ENCODE results near the gene MRPL14. TPM values are rescaled to one million over a fixed set of nuclear protein-coding genes. Genes with fewer than 3 reads are reported as not detected.
"Not testable (repeated sequence)": the region's sequence is repeated elsewhere in the genome, so short reads cannot be mapped to it uniquely, and the experiment has no call there.

Gene MRPL14
- total RNA-seq, 2 donors from 2014 or later = 72.0 to 77.7 TPM

DNA sequence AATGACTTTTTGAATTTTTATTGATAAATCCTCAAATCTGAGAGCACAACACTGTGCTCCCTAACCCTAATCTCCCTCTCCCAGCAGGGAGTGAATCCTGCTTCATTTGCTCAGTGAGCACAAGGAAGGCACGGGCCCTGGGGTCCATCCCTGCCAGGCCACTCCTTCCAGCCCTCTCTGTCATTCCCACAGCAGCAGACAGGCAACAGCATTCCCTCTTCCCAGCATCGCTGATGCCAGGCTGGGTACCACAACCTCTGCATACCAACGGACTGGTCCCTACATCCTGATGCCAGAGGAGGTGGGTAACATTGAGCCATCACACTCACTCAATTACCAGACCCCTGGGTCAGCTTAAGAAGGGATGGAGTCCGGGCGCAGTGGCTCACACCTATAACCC lies 34.2 kb downstream of the MRPL14 start:
- DNase-seq = no peak
- no peak for TF ChIP-seq CTCF (IDR thresholded peaks at IDR 0.05)
- Histone ChIP-seq H3K4me1 (no peaks in the 10 kb centered on the region), H3K4me3 (no peak overlapping the region), H3K9me3 (no peaks in the 10 kb centered on the region), H3K36me3 (no peaks in the 10 kb centered on the region), H3K9ac (ENCODE audit: low read depth in 2 of 2, low read length in 2 of 2) (no peak overlapping the region), H3K27ac (no peak overlapping the region), H3K27me3 (no peaks in the 10 kb centered on the region)
- intact Hi-C loops (cut with DNase I) = loop anchor here (10.0 kb wide), 1 partner anchor 242 kb away; no protein-coding TSS in a partner anchor

GRCh38 chr6:44091981-44092884 lies 35.0 kb downstream of the MRPL14 start:
- no peak for TF ChIP-seq CTCF (IDR thresholded peaks at IDR 0.05)
- intact Hi-C loops (cut with DNase I) = loop anchor here (10.0 kb wide), 1 partner anchor 243 kb away; no protein-coding TSS in a partner anchor
- Histone ChIP-seq H3K9ac (ENCODE audit: low read depth in 2 of 2, low read length in 2 of 2) (no peak overlapping the region), H3K4me1 (no peaks in the 10 kb centered on the region), H3K36me3 (no peaks in the 10 kb centered on the region), H3K27ac (no peak overlapping the region), H3K4me3 (no peak overlapping the region), H3K27me3 (no peaks in the 10 kb centered on the region), H3K9me3 (no peaks in the 10 kb centered on the region)
- no peak for DNase-seq

GRCh38 chr6:44091356-44091755 lies 35.9 kb downstream of the MRPL14 start:
- intact Hi-C loops (cut with DNase I) = loop anchor here (10.0 kb wide), 1 partner anchor 243 kb away; no protein-coding TSS in a partner anchor
- H3K9ac ChIP-seq (ENCODE audit: low read depth in 2 of 2, low read length in 2 of 2); H3K27ac ChIP-seq: not testable (repeated sequence)

DNA sequence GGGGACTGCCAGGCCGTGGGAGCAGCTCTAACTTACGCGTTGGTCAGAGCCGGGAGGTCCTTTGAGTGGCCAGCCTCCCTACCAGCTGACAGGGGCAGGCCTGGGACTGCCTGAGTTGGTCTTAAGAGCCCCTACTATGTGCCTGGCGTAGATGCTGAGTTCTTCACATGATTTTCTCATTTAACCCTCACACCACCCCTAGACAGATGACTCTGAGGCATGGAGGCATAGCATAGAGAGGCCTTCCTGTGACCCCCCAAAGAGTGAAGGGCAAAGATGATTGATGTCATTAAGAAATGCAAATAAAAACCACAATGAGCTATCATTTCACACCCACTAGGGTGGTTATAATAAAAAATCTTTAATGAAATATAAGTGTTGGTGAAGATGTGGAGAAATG lies 36.8 kb downstream of the MRPL14 start:
- no peaks in the 10 kb centered on the region for H3K27me3 ChIP-seq
- intact Hi-C loops (cut with DNase I) = loop anchor here (10.0 kb wide), 1 partner anchor 244 kb away; no protein-coding TSS in a partner anchor
- H3K4me3 ChIP-seq = no peak overlapping the region
- H3K4me1 ChIP-seq = no peaks in the 10 kb centered on the region
- no peak overlapping the region for H3K9ac ChIP-seq (ENCODE audit: low read depth in 2 of 2, low read length in 2 of 2)
- DNase-seq = no peak
- no peaks in the 10 kb centered on the region for H3K36me3 ChIP-seq
- H3K27ac ChIP-seq = no peak overlapping the region
- no peak for TF ChIP-seq CTCF (IDR thresholded peaks at IDR 0.05)
- H3K9me3 ChIP-seq = no peaks in the 10 kb centered on the region

More at GRCh38 chr6:44091356-44091755, 35.9 kb downstream of the MRPL14 start:
- not testable (repeated sequence) for H3K36me3 ChIP-seq, DNase-seq, H3K9me3 ChIP-seq, H3K4me3 ChIP-seq, H3K27me3 ChIP-seq, H3K4me1 ChIP-seq

DNA sequence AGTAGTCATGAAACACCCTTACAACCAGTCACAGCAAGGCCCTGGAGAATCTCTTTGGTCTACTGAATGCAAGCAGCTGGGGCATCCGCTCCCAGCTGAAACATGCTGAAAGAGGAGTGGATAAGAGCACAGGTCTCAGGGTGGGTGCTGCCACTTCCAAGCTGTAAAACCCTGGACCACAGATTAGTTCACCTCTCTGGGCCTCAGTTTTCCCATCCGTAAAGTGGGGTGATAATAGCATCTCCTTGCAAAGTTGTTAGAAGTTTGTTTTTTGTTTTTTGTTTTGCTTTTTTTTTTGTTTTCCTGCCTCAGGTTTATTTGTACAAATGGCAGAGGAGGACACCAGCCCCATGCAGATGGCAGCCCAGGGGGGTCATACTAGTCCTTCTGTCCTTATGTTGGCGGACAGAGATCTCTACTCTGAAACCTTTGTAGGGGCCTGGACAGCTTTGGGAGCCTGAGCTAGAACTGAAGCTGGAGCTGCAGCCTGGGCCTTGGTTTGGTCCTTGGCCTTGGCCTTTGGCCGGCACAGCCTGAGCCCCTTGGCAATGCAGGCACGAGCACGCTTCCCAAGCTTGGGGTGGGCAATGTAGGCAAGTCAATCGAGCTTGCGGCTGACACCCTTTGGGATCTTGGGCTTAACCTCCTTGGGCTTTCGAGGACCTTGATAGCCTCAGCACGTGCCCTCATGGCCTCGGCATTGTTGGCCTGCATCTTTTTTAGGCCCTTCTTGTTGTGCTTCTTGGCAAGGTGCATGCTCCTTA lies 38.2 kb downstream of the MRPL14 start:
- Histone ChIP-seq H3K27ac (no peak overlapping the region), H3K9me3 (no peaks in the 10 kb centered on the region), H3K4me3 (no peak overlapping the region), H3K36me3 (no peaks in the 10 kb centered on the region), H3K27me3 (no peaks in the 10 kb centered on the region), H3K4me1 (no peaks in the 10 kb centered on the region), H3K9ac (ENCODE audit: low read depth in 2 of 2, low read length in 2 of 2) (no peak overlapping the region)
- intact Hi-C loops (cut with DNase I) = no loop called here
- no peak for TF ChIP-seq CTCF (IDR thresholded peaks at IDR 0.05)
- DNase-seq = no peak
